ENCODE measurements around the gene PPFIA2.
"Not testable (repeated sequence)": the region's sequence is repeated elsewhere in the genome, so short reads cannot be mapped to it uniquely, and the experiment has no call there.

PPFIA2 gene

GRCh38 chr12:81221681-81222080, 537.5 kb downstream of the PPFIA2 start:
- H3K4me3 ChIP-seq (ENCODE audit: low read depth, low read length), result no peak overlapping the region
- TF ChIP-seq CTCF (IDR thresholded peaks at IDR 0.05; ENCODE audit: control insufficient read depth, extremely low read depth, insufficient read depth), result no peak
- no peak for DNase-seq (ENCODE audit: low read depth)

DNA sequence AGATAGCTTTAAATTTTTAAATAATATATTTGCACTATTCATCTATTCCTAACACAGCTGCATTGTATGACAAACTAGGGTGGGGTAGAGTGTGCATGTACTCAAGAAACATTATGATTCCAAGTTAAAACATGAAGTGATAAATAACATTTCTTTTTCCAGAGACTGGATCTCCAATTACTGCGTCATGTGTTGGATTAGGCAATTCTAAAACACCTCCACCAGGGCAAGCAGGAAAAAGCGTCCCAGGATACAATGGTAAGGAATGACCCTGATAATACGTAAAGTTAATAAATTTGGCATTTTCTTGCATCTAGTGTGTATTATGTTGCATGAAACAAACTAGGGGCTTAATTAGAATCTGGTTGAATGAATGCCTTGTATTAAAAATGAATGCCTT, 542.4 kb downstream of the PPFIA2 start:
- TF ChIP-seq CTCF (IDR thresholded peaks at IDR 0.05; ENCODE audit: control insufficient read depth, extremely low read depth, insufficient read depth), result no peak
- no peak for DNase-seq (ENCODE audit: low read depth)
- H3K4me3 ChIP-seq (ENCODE audit: low read depth, low read length), result no peak overlapping the region

DNA sequence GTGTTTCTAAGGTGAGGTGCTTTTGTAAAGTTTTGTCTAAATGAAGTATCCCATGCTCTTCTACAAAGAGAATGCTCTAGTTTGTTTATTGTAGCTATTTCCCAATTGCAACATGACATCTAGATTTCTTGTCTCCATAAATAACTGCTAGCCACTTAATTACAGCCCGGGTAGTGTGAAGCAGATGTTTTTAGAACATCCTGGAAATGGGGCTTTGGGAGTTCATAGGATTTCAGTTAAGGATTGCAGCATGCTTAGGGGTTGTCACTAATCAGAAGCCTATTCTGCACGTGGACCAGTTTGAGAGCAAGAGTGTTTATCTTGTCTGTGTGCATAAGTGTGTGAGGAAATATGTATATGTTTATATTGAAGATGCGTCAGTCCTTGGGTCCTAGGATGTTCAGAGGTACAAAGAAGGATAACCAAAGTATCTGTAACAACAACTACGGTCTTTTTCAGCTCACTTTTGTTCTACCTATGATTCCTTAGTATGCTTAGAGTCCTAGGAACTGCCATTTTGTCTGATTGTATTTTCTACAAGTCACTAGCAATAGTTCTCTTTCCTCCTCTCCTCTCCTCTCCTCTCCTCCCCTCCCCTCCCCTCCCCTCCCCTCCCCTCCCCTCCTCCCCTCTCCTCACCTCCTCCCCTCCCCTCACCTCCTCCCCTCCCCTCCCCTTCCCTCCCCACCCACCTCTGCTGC, 546.0 kb downstream of the PPFIA2 start:
- no peak for TF ChIP-seq CTCF (IDR thresholded peaks at IDR 0.05; ENCODE audit: control insufficient read depth, extremely low read depth, insufficient read depth)
- no peak for DNase-seq (ENCODE audit: low read depth)
- no peak overlapping the region for H3K4me3 ChIP-seq (ENCODE audit: low read depth, low read length)

DNA sequence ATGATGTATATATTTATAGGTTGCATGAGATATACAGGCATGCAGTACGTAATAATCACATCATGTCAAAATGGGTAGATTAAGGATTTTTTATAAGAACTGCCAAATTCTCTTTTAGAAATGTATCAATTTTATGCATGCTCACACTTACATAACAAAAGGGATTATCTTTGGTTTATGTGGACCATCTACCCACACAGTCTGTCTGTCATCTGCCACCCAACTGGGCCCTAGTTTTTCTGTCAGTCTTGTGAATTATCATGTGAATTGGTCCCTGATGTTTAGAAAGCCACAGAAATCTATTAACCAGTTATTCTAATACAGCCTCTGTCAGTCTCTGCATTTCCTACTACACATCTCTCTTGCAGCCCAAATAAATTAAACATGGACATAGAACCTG, 547.8 kb downstream of the PPFIA2 start:
- DNase-seq (ENCODE audit: low read depth), result no peak
- no peak for TF ChIP-seq CTCF (IDR thresholded peaks at IDR 0.05; ENCODE audit: control insufficient read depth, extremely low read depth, insufficient read depth)
- H3K4me3 ChIP-seq (ENCODE audit: low read depth, low read length), result no peak overlapping the region

DNA sequence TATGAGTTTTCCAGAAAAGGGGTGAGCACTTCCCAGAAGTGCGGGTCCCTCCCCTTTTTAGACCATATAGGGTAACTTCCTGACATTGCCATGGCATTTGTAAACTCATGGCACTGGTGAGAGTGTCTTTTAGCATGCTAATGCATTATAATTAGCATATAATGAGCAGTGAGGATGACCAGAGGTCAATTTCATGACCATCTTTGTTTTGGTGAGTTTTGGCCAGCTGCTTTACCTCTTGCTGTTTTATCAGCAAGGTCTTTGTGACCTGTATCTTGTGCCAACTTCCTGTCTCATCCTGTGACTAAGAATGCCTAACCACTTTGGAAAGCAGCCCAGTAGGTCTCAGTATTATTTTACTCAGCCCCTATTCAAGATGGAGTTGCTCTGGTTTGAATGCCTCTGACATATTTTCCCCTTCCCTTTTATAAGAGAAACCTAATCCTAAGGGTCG, 549.4 kb downstream of the PPFIA2 start:
- H3K4me3 ChIP-seq (ENCODE audit: low read depth, low read length), result not testable (repeated sequence)
- DNase-seq (ENCODE audit: low read depth), result peak; percentile 85

DNA sequence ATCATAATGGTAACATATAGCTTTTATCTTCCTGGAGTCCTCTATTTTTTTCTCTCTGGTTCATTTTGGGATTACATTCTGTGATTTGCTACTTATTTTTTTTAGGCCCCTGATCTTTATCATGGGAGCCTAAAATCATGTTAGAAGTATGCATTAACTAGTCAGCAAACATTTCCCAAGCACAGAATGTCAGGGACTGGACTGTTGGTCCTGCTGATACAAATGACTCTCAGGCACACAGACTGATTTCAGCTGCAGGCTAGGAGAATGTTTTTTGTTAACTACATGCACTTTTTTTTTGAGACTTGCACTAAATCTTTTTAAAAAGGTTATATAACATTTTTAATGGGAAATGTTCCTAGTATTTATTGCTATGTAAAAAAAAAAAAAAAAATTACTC, 550.1 kb downstream of the PPFIA2 start:
- no peak for DNase-seq (ENCODE audit: low read depth)
- TF ChIP-seq CTCF (IDR thresholded peaks at IDR 0.05; ENCODE audit: control insufficient read depth, extremely low read depth, insufficient read depth), result no peak
- no peak overlapping the region for H3K4me3 ChIP-seq (ENCODE audit: low read depth, low read length)

- H3K4me3 ChIP-seq (ENCODE audit: low read depth, low read length), result no peak overlapping the region
- DNase-seq (ENCODE audit: low read depth), result peak; percentile 18
- no peak for TF ChIP-seq CTCF (IDR thresholded peaks at IDR 0.05; ENCODE audit: control insufficient read depth, extremely low read depth, insufficient read depth)
Observed at GRCh38 chr12:81208187-81208911, 550.8 kb downstream of the PPFIA2 start.

All from LNCaP clone FGC (cell line).